HG03066 (cell line): ENCODE results near the gene PRDM9.
"Not testable (repeated sequence)": the region's sequence is repeated elsewhere in the genome, so short reads cannot be mapped to it uniquely, and the experiment has no call there.

ENCODE experiments used
- ATAC-seq: cut with Tn5 transposase; IDR thresholded peaks from one replicate; pipeline ENCODE4 v1.9.1; 2021; ENCODE audit warnings: low read depth; ENCODE audit not compliant: unreplicated experiment

Gene PRDM9

GRCh38 chr5:23526616-23527015, 19.2 kb downstream of the PRDM9 start:
- not testable (repeated sequence) for ATAC-seq

- not testable (repeated sequence) for ATAC-seq
These were observed 20.0 kb downstream of the PRDM9 start for GRCh38 chr5:23527216-23527920.

- no peak for ATAC-seq
These were observed 21.3 kb downstream of the PRDM9 start for GRCh38 chr5:23528677-23529076.

- no peak for ATAC-seq
These were observed 23.2 kb downstream of the PRDM9 start for GRCh38 chr5:23530571-23530970.

GRCh38 chr5:23571059-23571458, 63.6 kb downstream of the PRDM9 start:
- ATAC-seq, result no peak
